Activated T-helper 2 cell treated with anti-CD3 and anti-CD28 coated beads, Interferon-gamma antibody, Interleukin-2, Interleukin-4, amounts not matched to agents 10 μg/mL and 5 μg/mL and 100 μg/mL, durations not matched to agents 14 hours and 24 hours and 36 hours (primary cell): ENCODE data around the gene TACC3. TPM values are rescaled to one million over a fixed set of nuclear protein-coding genes. Genes with fewer than 3 reads are reported as not detected.

Source experiments
- DNase-seq: peaks from one replicate; pipeline ENCODE4 v3.0.0; 2021; ENCODE audit warnings: low spot score
- H3K27ac Mint-ChIP-seq: one replicate; pipeline ENCODE4 v1.8.0; 2021; ENCODE audit warnings: mixed read lengths
- H3K27me3 Mint-ChIP-seq: one replicate; pipeline ENCODE4 v1.8.0; 2021; ENCODE audit warnings: low read depth, mixed read lengths
- H3K36me3 Mint-ChIP-seq: one replicate; pipeline ENCODE4 v1.8.0; 2021; ENCODE audit warnings: low read depth, mixed read lengths
- H3K4me1 Mint-ChIP-seq: one replicate; pipeline ENCODE4 v1.8.0; 2021; ENCODE audit warnings: low read depth, mixed read lengths
- H3K4me3 Mint-ChIP-seq: one replicate; pipeline ENCODE4 v1.8.0; 2021; ENCODE audit warnings: low read depth, mild to moderate bottlenecking, moderate library complexity, mixed read lengths
- H3K9me3 Mint-ChIP-seq: one replicate; pipeline ENCODE4 v1.8.0; 2021; ENCODE audit warnings: mixed read lengths
- intact Hi-C: fragments of 100-400 bp; cut with micrococcal nuclease; formaldehyde crosslinking; loops from one replicate; pipeline ENCODE4 v1.15.1; 2023
- total RNA-seq: library from RNA; stranded (reverse); gene quantifications from 2 replicates; pipeline ENCODE4 v1.2.3, GENCODE V29; 2022

TACC3 gene
- total RNA-seq, 1 donor from 2014 or later: 137 TPM

DNA sequence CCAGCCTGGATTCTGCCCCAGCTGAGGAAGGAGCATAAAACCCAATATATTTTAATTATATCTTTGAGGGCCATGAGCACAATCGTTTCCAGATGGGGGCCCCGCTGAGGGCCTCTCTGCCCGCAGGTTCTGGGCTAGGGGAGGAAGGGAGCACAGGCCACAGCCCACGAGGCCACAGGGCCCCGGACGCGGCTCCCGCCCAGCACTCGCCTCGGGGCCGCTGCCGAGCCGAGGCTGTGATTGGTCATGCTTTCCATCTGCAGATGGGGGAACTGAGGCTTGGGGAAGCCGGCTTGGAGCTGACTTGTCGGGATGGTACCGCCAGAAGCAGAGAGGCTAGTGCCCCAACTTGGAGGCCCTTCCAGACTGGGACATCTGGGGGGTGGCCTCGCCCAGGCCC is 34.0 kb downstream of the TACC3 start:
- no peak for DNase-seq
- no peak overlapping the region for H3K27ac Mint-ChIP-seq
- intact Hi-C loops: no loop called here
- no peaks in the 10 kb centered on the region for H3K36me3 Mint-ChIP-seq
- H3K9me3 Mint-ChIP-seq: no peaks in the 10 kb centered on the region
- H3K4me3 Mint-ChIP-seq: no peak overlapping the region
- H3K4me1 Mint-ChIP-seq: no peaks in the 10 kb centered on the region
- no peaks in the 10 kb centered on the region for H3K27me3 Mint-ChIP-seq

DNA sequence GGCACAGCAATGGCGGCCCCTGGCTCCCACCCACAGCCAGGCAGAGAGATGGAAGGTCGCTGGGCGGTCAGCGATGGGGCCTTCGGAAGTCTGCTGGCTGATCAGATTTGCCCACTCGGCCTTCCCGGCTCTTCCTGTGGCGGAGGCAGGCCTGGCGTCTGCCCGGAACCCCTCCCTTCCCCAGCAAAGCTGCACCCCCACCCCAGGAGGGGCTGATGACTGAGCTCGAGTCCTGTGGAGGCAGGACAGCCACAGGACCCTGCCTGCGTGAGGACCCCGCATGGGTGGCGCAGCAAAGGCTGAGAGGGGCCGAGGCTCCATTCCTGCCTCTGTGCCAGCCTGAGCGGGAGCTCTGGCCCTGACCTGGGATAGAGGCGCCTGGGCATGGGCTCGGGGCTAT is 34.8 kb downstream of the TACC3 start:
- no peak for DNase-seq
- intact Hi-C loops: no loop called here
- Mint-ChIP-seq H3K36me3 (no peaks in the 10 kb centered on the region), H3K9me3 (no peaks in the 10 kb centered on the region), H3K27ac (no peak overlapping the region), H3K4me3 (no peak overlapping the region), H3K27me3 (no peaks in the 10 kb centered on the region), H3K4me1 (no peaks in the 10 kb centered on the region)

DNA sequence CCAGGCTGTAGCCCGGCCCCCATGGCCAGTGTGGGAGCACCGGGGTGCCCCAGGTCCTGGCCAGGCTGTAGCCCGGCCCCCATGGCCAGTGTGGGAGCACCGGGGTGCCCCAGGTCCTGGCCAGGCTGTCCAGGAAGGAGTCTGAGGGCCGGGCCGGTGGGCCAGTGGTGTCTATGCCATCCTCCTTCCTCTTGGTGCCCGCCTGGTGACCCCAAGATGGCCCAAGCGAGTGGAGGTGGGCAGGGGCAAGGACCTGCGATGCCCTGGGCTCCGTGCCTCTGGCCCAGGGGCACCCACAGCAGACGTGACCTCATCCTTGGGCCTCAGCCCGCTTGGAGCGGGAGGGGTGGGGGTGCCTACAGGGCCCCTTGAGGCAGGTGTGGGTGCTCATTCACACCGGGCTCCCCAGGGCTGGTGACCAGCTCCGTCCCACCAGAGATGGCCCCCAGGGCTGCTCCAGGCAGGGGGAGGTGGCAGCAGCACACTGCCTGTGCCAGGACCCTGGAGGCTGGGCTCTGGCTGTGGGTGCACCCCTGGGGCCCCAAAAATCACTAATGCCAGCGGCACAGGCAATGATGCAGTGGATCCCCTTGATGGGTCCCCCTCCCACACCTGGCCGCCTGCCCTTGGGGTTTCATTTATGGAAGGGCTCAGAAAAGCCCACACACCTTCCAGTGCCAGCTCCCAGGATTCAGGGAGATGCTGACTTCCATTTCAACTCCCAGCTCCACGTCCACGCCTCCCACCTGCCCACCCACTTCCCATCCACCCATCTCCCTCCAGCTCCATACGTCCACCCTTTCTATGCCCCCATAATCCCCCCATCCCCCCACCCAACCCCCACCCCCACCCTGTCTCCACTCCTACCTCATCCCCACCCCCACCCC is 35.8 kb downstream of the TACC3 start:
- no peaks in the 10 kb centered on the region for H3K27me3 Mint-ChIP-seq
- no peak for DNase-seq
- H3K36me3 Mint-ChIP-seq: no peaks in the 10 kb centered on the region
- no peak overlapping the region for H3K27ac Mint-ChIP-seq
- H3K4me3 Mint-ChIP-seq: no peak overlapping the region
- no peaks in the 10 kb centered on the region for H3K4me1 Mint-ChIP-seq
- intact Hi-C loops: no loop called here
- no peaks in the 10 kb centered on the region for H3K9me3 Mint-ChIP-seq

DNA sequence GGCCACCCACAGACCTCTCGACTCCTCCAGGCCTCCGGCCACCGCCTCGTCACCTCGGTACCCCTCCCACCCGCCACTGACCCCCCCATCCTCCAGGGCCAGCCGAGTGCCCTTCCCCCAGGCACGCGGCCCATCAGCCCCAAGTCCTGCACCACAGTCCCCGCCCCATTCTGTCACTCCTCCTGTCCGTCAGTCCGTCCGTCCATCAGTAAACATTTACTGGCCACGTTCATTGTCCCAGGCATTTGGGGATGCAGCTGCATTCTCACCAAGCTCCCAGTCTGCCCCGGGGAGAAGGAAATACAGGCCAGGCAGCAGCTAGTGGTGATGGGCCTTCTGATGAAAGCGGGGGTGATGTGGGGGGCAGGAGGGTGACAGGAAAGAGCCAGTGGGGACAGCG is 36.5 kb downstream of the TACC3 start:
- no peaks in the 10 kb centered on the region for H3K36me3 Mint-ChIP-seq
- H3K4me1 Mint-ChIP-seq: no peaks in the 10 kb centered on the region
- H3K27ac Mint-ChIP-seq: no peak overlapping the region
- H3K4me3 Mint-ChIP-seq: no peak overlapping the region
- intact Hi-C loops: no loop called here
- no peak for DNase-seq
- peaks cover 3% of the 10 kb centered on the region for H3K27me3 Mint-ChIP-seq
- H3K9me3 Mint-ChIP-seq: no peaks in the 10 kb centered on the region

DNA sequence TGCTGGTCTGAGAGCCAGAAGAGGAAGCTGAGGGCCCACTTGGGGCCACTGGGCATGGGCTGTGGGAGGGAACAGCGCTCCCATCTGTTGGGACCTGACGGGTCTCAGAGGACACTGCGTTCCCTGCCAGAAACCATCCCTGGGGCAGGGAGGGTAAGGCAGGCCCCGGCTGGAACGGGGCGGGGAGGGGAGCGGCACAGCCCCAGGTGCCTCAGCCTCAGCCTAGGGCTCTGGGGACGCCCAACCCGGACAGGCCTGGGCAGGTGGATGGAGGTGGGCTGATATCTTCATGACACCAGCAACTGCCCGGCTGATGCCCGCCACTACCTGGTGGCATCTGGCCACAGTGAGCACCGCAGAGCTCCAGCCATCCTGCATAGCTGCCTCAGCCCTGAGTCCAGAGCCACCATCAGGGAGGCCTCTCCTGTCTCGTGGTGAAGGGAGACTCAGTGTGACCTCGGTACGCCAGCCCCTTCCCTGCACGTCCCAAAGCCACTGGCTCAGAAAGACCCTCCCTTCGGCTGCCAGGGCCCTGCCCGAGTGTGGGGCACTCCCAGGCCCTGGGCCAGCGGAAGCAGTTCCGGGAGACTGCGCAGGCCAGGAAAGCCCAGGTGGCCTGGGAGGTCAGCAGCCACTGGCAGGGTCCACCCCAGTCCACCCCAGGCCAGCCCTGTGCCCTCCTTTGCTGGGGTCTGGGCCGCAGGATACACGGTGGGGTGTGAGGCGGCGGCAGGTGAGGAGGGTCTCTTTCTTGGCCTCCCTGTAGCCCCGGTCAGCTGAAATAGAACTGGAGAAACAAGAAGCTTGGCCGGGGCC is 37.2 kb downstream of the TACC3 start:
- H3K36me3 Mint-ChIP-seq: no peaks in the 10 kb centered on the region
- no peak overlapping the region for H3K27ac Mint-ChIP-seq
- H3K9me3 Mint-ChIP-seq: no peaks in the 10 kb centered on the region
- no peak overlapping the region for H3K4me3 Mint-ChIP-seq
- intact Hi-C loops: no loop called here
- no peak for DNase-seq
- H3K4me1 Mint-ChIP-seq: no peaks in the 10 kb centered on the region
- H3K27me3 Mint-ChIP-seq: peaks cover 5% of the 10 kb centered on the region

DNA sequence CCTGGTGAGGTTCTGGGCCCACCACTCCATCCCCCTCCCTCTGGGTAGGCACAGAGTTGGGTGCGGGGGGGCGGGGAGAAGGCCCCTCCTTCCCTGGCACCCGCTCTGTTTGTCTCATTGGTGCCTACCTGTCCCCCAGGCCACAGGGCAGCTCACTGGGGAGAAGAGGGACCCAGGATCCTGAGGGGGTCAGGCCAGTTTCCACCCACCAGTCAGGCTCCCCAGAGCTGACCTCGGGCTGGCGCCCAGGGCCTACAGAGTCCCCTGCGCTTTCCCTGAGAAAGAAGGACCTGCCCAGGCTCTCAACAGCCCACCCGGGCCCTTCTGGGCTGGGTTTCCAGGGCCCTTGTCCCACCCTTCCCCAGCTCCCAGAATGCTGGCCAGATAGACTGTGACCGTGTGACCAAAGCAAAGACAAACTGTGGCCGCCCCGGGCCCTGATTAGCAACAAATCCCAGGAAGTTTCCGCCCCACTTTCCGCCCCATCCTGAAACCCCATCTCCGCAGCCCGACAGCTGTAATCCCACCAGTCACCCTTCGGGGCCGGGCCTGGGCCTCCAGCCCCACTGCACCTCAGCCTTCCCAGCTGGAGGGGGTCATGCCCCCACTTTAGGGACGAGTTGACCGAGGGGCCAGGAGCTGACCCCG is 38.0 kb downstream of the TACC3 start:
- H3K36me3 Mint-ChIP-seq: no peaks in the 10 kb centered on the region
- no peak overlapping the region for H3K4me3 Mint-ChIP-seq
- no peaks in the 10 kb centered on the region for H3K9me3 Mint-ChIP-seq
- no peak overlapping the region for H3K27ac Mint-ChIP-seq
- H3K4me1 Mint-ChIP-seq: no peaks in the 10 kb centered on the region
- peaks cover 9% of the 10 kb centered on the region for H3K27me3 Mint-ChIP-seq
- no peak for DNase-seq
- intact Hi-C loops: no loop called here

DNA sequence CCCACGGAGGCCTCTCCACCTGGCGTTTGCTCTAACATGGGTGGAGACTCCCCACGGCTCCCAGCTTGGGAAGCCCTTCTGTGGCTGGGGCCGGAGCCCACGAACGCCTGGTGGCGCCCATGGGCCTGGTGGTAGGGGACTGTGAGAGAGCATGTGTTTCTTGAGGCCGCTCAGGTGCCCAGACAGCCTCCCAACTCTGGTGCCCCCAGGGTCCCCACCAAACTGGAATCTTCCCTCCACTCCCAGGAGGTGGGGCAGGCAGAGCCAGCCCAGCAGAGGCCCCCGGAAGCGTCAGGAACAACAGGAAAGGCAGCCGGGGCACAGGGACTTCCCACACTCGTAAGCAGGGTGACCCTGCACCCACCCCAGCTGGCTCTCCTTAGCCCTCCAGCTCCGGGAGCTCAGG is 38.5 kb downstream of the TACC3 start:
- no peaks in the 10 kb centered on the region for H3K4me1 Mint-ChIP-seq
- H3K4me3 Mint-ChIP-seq: no peak overlapping the region
- no peaks in the 10 kb centered on the region for H3K36me3 Mint-ChIP-seq
- H3K27me3 Mint-ChIP-seq: peaks cover 12% of the 10 kb centered on the region
- DNase-seq: no peak
- intact Hi-C loops: no loop called here
- H3K9me3 Mint-ChIP-seq: no peaks in the 10 kb centered on the region
- no peak overlapping the region for H3K27ac Mint-ChIP-seq

DNA sequence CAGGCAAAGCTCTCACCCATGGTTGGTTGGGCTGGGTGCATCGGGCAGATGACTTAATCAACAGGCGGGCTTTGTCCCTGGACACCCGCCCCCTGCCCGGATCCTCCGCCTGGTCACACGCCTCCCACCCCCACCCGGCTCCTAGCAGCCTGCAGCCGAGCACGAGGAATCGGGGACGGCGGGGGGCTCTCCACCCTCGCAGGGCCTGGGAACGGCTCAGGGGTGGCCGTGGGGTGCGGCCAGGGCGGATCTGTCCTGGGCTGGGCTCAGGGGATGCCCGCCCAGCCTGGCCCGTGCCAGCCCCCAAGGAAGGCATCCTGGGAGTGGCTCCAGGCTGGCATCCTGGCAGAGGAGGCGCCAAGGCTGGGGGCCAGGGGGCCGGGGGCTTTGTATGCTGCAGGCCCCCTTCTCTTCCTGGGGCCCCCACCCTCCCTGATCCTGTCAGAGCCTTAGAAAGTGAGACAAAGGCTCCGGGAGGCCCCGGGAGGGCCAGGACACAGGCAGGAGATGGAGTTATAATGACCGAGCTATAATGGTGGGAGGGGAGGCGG is 39.3 kb downstream of the TACC3 start:
- no peaks in the 10 kb centered on the region for H3K4me1 Mint-ChIP-seq
- H3K9me3 Mint-ChIP-seq: no peaks in the 10 kb centered on the region
- no peak for DNase-seq
- peaks cover 19% of the 10 kb centered on the region for H3K27me3 Mint-ChIP-seq
- H3K27ac Mint-ChIP-seq: no peak overlapping the region
- no peaks in the 10 kb centered on the region for H3K36me3 Mint-ChIP-seq
- no peak overlapping the region for H3K4me3 Mint-ChIP-seq
- intact Hi-C loops: no loop called here

DNA sequence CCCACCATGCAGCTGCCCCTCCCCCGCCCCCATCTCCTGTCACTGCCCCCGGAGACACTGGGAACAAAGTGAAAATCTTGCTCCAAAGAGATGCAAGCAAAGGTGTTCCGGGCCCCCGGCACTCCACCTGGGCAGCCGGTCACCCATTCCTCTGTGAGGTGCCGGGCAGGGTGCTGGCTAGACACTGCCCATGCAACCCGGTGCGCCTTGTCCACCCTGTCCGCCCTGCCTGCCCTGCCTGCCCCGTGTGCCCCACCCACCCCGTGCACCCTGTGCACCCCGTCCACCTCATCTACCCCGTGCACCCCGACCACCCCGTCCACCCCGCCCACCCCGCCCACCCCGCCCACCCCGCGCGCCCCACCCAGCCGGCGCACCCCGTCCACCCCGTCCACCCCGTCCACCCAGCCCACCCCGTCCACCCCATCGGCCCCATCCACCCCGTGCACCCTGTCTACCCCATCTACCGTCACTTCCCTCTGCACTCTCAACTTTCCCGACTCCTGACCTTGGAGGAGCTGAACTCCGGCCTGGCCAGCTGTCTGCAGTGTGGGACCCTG is 39.9 kb downstream of the TACC3 start:
- intact Hi-C loops: no loop called here
- no peaks in the 10 kb centered on the region for H3K36me3 Mint-ChIP-seq
- no peak overlapping the region for H3K4me3 Mint-ChIP-seq
- no peak for DNase-seq
- H3K27me3 Mint-ChIP-seq: peaks cover 20% of the 10 kb centered on the region
- no peaks in the 10 kb centered on the region for H3K4me1 Mint-ChIP-seq
- H3K27ac Mint-ChIP-seq: no peak overlapping the region
- H3K9me3 Mint-ChIP-seq: no peaks in the 10 kb centered on the region

DNA sequence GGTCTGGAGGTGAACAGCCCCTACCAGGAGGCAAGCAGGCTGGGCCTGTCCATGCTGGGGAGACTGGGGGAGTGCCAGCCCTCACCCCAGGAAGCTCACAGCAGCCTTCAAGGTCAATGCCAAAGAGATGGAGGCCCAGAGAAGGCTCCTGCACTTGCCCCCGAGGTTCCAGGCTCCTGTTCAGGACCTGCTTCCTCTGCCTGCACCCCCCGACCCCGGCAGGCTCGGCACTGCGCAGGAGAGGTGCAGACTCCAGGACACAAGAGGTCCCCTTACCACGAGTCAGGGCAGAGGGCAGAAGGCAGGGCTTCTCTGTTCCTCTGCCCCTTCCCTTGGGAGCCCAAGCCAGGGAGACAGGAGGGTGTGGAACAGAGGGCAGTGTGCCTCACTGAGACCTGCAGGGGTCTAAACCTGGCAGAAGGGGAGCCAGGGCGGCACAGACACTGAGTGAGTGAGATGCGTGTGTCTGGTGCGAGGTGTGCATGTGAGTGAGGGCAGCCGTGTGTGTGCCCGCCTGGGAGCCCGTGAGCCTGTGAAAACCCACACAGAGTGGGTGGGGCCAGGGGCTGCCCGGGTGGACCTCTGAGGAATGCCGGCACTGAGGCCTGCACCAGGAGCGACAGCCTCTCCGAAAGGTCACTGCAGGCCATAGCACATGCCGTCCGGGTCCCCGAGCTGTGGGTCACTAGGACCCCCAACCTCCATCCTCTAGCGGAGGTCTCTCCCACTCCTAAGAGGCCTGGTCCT is 41.1 kb downstream of the TACC3 start:
- Mint-ChIP-seq H3K27ac (no peak overlapping the region), H3K4me1 (no peaks in the 10 kb centered on the region), H3K27me3 (peaks cover 20% of the 10 kb centered on the region), H3K4me3 (no peak overlapping the region), H3K9me3 (no peaks in the 10 kb centered on the region), H3K36me3 (no peaks in the 10 kb centered on the region)
- no peak for DNase-seq
- intact Hi-C loops: no loop called here

DNA sequence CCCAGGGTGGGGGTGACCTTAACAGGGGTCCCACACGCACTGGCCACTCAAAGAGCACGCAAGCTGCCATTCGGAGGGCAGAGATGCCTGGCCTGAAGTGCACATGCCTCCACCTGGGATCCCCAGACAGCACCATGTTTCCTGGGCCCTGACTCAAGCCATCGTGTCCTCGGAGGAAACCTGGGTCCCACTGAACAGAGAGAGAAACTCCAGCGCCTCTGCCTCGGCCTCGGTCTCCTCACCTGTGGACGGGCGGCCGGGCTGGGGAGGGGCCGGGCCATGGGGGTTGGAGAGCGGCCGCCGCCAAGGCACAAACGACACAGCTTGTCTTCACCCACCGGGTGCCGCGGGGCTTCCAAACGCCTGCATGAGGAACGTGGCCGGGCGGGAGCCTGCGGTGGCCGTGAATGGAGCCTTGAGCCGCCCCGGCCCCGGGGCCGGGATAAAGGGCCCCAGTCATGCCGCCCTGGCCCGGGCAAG is 41.8 kb downstream of the TACC3 start:
- intact Hi-C loops: no loop called here
- Mint-ChIP-seq H3K36me3 (no peaks in the 10 kb centered on the region), H3K4me1 (no peaks in the 10 kb centered on the region), H3K27me3 (peaks cover 23% of the 10 kb centered on the region), H3K9me3 (no peaks in the 10 kb centered on the region), H3K27ac (no peak overlapping the region), H3K4me3 (no peak overlapping the region)
- DNase-seq: no peak

DNA sequence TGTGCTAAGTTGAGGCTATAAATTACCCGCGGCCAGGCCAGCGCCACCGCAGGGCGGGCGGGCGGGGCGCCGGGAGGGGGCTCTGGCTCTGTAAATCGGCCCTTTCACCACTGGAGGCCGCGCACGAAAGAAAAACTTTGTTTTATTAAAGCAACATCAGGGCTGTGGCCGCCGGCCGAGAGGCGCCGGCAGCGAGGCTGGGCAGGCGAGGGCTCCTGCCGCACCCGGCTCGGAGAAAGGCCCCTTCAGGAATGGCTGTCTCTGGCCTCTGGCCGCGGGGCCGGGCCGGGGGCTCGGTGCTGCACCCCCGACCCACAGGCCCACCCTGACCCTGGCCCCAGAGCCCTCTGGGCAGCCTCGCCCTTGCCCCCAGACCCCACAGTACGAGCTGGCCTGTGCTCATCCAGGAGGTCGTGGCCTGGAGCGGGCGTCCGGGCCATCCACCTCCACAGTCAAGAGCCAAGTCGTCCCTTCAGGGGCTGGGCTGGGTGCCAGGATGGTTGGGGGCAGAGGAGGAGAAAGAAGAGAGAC is 42.3 kb downstream of the TACC3 start:
- Mint-ChIP-seq H3K27ac (no peak overlapping the region), H3K27me3 (peaks cover 26% of the 10 kb centered on the region), H3K9me3 (no peaks in the 10 kb centered on the region), H3K4me3 (no peak overlapping the region), H3K36me3 (no peaks in the 10 kb centered on the region), H3K4me1 (no peaks in the 10 kb centered on the region)
- DNase-seq: no peak
- intact Hi-C loops: no loop called here
